ENCODE results near the gene FBXW2. TPM values are rescaled to one million over a fixed set of nuclear protein-coding genes. Genes with fewer than 3 reads are reported as not detected.

FBXW2 gene
- total and polyA plus RNA-seq, 2 donors (not counting 3 experiments of a cell fraction or from before 2014, with no cell fraction given), result 32.5 to 70.2 TPM

- Histone ChIP-seq H3K79me2 (ENCODE audit: control insufficient read depth, insufficient read depth, low read length) (peaks cover 2% of the 10 kb centered on the region), H3K27me3 (ENCODE audit: control insufficient read depth in 2 of 2, insufficient read depth in 2 of 2, low read length in 2 of 2) (no peaks in the 10 kb centered on the region), H3K4me2 (ENCODE audit: insufficient read depth, low read length) (peak overlapping the region; percentile 78), H3K27ac (ENCODE audit: insufficient read depth, low read depth, low read length) (no peak overlapping the region), H3K4me3 (replicated peaks in 1 of 3; ENCODE audit: insufficient read depth in 1 of 3, low read depth in 1 of 3, low read length in 3 of 3) (peak overlapping the region; percentile 50 to 84 (median 65)), H4K20me1 (replicated peaks; ENCODE audit: control insufficient read depth, extremely low read depth, insufficient read depth, low read length) (no peaks in the 10 kb centered on the region), H3K9me1 (replicated peaks; ENCODE audit: control insufficient read depth, extremely low read depth, insufficient read depth, low read length) (no peaks in the 10 kb centered on the region), H3K36me3 (ENCODE audit: control insufficient read depth in 2 of 2, extremely low read depth in 1 of 2, insufficient read depth in 2 of 2, low read length in 2 of 2) (no peaks in the 10 kb centered on the region), H2AFZ (ENCODE audit: low read depth, low read length) (peak overlapping the region; percentile 11), H3K9me3 (replicated peaks; ENCODE audit: control insufficient read depth, insufficient read depth, low read length) (no peaks in the 10 kb centered on the region), H3K9ac (replicated peaks; ENCODE audit: extremely low read depth, insufficient read depth, low read length) (peak overlapping the region; percentile 90), H3K4me1 (ENCODE audit: control insufficient read depth, extremely low read depth, insufficient read depth, low read length) (peaks cover 21% of the 10 kb centered on the region)
- ChIA-PET CTCF (interaction anchor here (0.7 to 3.7 kb wide), 3 partner anchors 16 to 93 kb away, joined by 3 to 28 read pairs (median 3); no protein-coding TSS in a partner anchor), POLR2A (no interaction called here)
- TF ChIP-seq MAX (IDR thresholded peaks at IDR 0.05; ENCODE audit: insufficient read depth, insufficient read length) (no peak), CTCF (IDR thresholded peaks at IDR 0.05; ENCODE audit: extremely low read depth in 1 of 2, insufficient read depth in 1 of 2, low read depth in 1 of 2, low read length in 2 of 2) (no peak), MYC (IDR thresholded peaks at IDR 0.05; ENCODE audit: low read depth, low read length) (no peak), FOS (IDR thresholded peaks at IDR 0.05; ENCODE audit: borderline replicate concordance, insufficient read depth, low read length) (no peak), POLR2AphosphoS5 (IDR thresholded peaks at IDR 0.05; ENCODE audit: insufficient read depth, low read depth, low read length) (no peak)
- dilution Hi-C loops (cut with MboI; ENCODE audit: extremely low pct_ligation_motif_present, low sequenced_read_pairs), result no loop called here
- FAIRE-seq, result no peak
- intact Hi-C loops (cut with micrococcal nuclease), result loop anchor here (1.0 to 5.0 kb wide), 2 partner anchors 17 to 96 kb away; no protein-coding TSS in a partner anchor
- no peak for DNase-seq (ENCODE audit: low read depth, low spot score)
- BruUV-seq (replicated peaks), result no TSS peak
Measured at GRCh38 chr9:120713257-120714087, 79.7 kb downstream of the FBXW2 start.
